Loucy (cell line): ENCODE data around the gene TMEM39A.

ENCODE experiments used
- H2AFZ ChIP-seq: fragments of 200-600 bp; sonication (generic); 2 replicates; pipeline ENCODE4 v1.6.0; 2016; ENCODE audit warnings: antibody characterized with exemption, mild to moderate bottlenecking, low read length, moderate library complexity
- H3F3A ChIP-seq: fragments of 200-600 bp; 2 replicates; pipeline ENCODE4 v1.6.0; 2016; ENCODE audit warnings: antibody characterized with exemption, low read depth, mild to moderate bottlenecking
- H3K27me3 ChIP-seq: fragments of 200-600 bp; sonication (generic); 2 replicates; pipeline ENCODE4 v1.6.1; 2014; ENCODE audit warnings: low read length, mild to moderate bottlenecking; ENCODE audit not compliant: insufficient read depth, poor library complexity, severe bottlenecking
- H3K36me3 ChIP-seq: fragments of 200-600 bp; sonication (generic); 2 replicates; pipeline ENCODE4 v1.6.1; 2016; ENCODE audit warnings: low read length; ENCODE audit not compliant: insufficient read depth
- H3K4me1 ChIP-seq: fragments of 200-600 bp; sonication (generic); 2 replicates; pipeline ENCODE4 v1.5.1; 2014; ENCODE audit warnings: low read length, mild to moderate bottlenecking; ENCODE audit not compliant: insufficient read depth, poor library complexity, severe bottlenecking
- H3K4me2 ChIP-seq: fragments of 200-600 bp; sonication (generic); 2 replicates; pipeline ENCODE4 v1.6.0; 2014; ENCODE audit warnings: antibody characterized with exemption, low read length, low read depth, mild to moderate bottlenecking; ENCODE audit not compliant: poor library complexity, severe bottlenecking
- H3K4me3 ChIP-seq: fragments of 200-600 bp; sonication (generic); 2 replicates; pipeline ENCODE4 v1.5.1; 2014; ENCODE audit warnings: low read length, mild to moderate bottlenecking, mixed read lengths; ENCODE audit not compliant: poor library complexity, severe bottlenecking
- H3K79me2 ChIP-seq: fragments of 200-600 bp; sonication (generic); 2 replicates; pipeline ENCODE4 v1.6.1; 2014; ENCODE audit warnings: low read length; ENCODE audit not compliant: insufficient read depth
- H3K9ac ChIP-seq: fragments of 200-600 bp; sonication (generic); 2 replicates; pipeline ENCODE4 v1.6.0; 2014; ENCODE audit warnings: mild to moderate bottlenecking, low read depth, low read length, moderate library complexity; ENCODE audit not compliant: poor library complexity, severe bottlenecking
- H3K9me2 ChIP-seq: fragments of 200-600 bp; sonication (generic); replicated peaks from 2 replicates; pipeline ENCODE4 v1.6.1; 2016; ENCODE audit warnings: low read depth, low read length, mixed read lengths
- H3K9me3 ChIP-seq: fragments of 200-600 bp; sonication (generic); 2 replicates; pipeline ENCODE4 v1.6.1; 2014; ENCODE audit warnings: mild to moderate bottlenecking, antibody characterized with exemption, low read length, low read depth; ENCODE audit not compliant: insufficient read depth
- H4K20me1 ChIP-seq: fragments of 200-600 bp; sonication (generic); 2 replicates; pipeline ENCODE4 v1.6.0; 2014; ENCODE audit warnings: antibody characterized with exemption, low read length, mild to moderate bottlenecking; ENCODE audit not compliant: insufficient read depth, poor library complexity, severe bottlenecking
- CTCF ChIP-seq: fragments of 200-600 bp; sonication (generic); conservative IDR thresholded peaks from 2 replicates; pipeline ENCODE4 v1.5.1; 2014; ENCODE audit warnings: mild to moderate bottlenecking, antibody characterized with exemption, low read length
- EZH2phosphoT487 ChIP-seq: fragments of 200-600 bp; IDR thresholded peaks from 2 replicates; pipeline ENCODE4 v1.6.1; 2018; ENCODE audit warnings: antibody characterized with exemption, mild to moderate bottlenecking, moderate library complexity, borderline replicate concordance

TMEM39A gene

GRCh38 chr3:119437691-119438258 lies 25.6 kb downstream of the TMEM39A start:
- H3K79me2 ChIP-seq: no peaks in the 10 kb centered on the region
- H3K27me3 ChIP-seq: no peaks in the 10 kb centered on the region
- H3K9me3 ChIP-seq: no peaks in the 10 kb centered on the region
- H4K20me1 ChIP-seq: no peaks in the 10 kb centered on the region
- H3K4me3 ChIP-seq: no peak overlapping the region
- TF ChIP-seq EZH2phosphoT487 (no peak), CTCF (no peak)
- H3K4me1 ChIP-seq: no peaks in the 10 kb centered on the region
- no peak overlapping the region for H3K9ac ChIP-seq
- H3K4me2 ChIP-seq: no peak overlapping the region
- no peaks in the 10 kb centered on the region for H3K9me2 ChIP-seq
- peaks cover 67% of the 10 kb centered on the region; the same call in 1 of the 2 replicates for H3K36me3 ChIP-seq
- no peaks in the 10 kb centered on the region for H3F3A ChIP-seq
- no peak overlapping the region for H2AFZ ChIP-seq

GRCh38 chr3:119436977-119437376 lies 26.4 kb downstream of the TMEM39A start:
- Histone ChIP-seq H3K36me3 (peaks cover 64% of the 10 kb centered on the region; the same call in 1 of the 2 replicates), H3K4me2 (no peak overlapping the region), H3K9me2 (no peaks in the 10 kb centered on the region), H3K4me3 (no peak overlapping the region), H4K20me1 (no peaks in the 10 kb centered on the region), H3K9me3 (no peaks in the 10 kb centered on the region), H3K27me3 (no peaks in the 10 kb centered on the region), H3K4me1 (no peaks in the 10 kb centered on the region), H3K79me2 (no peaks in the 10 kb centered on the region), H3F3A (no peaks in the 10 kb centered on the region), H3K9ac (no peak overlapping the region), H2AFZ (no peak overlapping the region)
- TF ChIP-seq CTCF (no peak), EZH2phosphoT487 (no peak)

DNA sequence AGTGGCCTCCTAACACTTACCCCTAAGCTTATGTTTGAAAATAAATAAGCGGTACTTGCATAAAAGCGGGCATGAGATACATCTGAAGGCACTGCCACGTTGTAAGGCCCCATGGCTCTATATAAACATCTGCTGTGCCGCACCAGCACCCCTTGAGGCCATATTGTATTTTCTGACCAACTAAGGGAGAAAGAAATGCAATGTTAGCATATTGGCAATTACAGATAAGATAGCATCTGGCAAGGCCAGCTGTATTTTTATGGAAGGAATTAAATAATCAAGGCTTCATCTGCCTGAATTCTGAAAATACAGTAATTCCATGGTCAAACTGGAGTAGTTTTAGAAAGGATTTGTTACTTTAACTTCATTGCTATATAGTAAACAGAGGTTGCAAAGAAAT lies 28.7 kb downstream of the TMEM39A start:
- Histone ChIP-seq H3K4me3 (no peak overlapping the region), H3K9me3 (no peaks in the 10 kb centered on the region), H3K79me2 (no peaks in the 10 kb centered on the region), H3K27me3 (no peaks in the 10 kb centered on the region), H3K4me2 (no peak overlapping the region), H4K20me1 (no peaks in the 10 kb centered on the region), H3K36me3 (peaks cover 78% of the 10 kb centered on the region; the same call in 1 of the 2 replicates), H3K9me2 (no peaks in the 10 kb centered on the region), H3F3A (no peaks in the 10 kb centered on the region), H3K4me1 (no peaks in the 10 kb centered on the region), H2AFZ (no peak overlapping the region), H3K9ac (no peak overlapping the region)
- TF ChIP-seq CTCF: no peak
- TF ChIP-seq EZH2phosphoT487: no peak
